T-cell (primary cell): ENCODE results near the gene NCAM2. TPM values are rescaled to one million over a fixed set of nuclear protein-coding genes. Genes with fewer than 3 reads are reported as not detected.

Experiments used
- ATAC-seq, 4 experiments: fragments of 200-7000 bp in 3 of 4; fragments of 150-1000 bp in 1 of 4; cut with Tn5 transposase; replicated peaks in 1 of 4; 1 replicate in 3 of 4; 2 replicates in 1 of 4; pipeline ENCODE4 v1.10.0; 2021; ENCODE audit warnings: moderate library complexity in 3 of 4, mild to moderate bottlenecking in 2 of 4, moderate number of reproducible peaks in 1 of 4
- CTCF ChIA-PET, 2 donors: fragments of 300-600 bp; sonication (Branson Sonifier 250); formaldehyde crosslinking; loops; one replicate each; lab custom pipeline; 2022; ENCODE audit warnings: antibody characterized with exemption in 2 of 2; lab: Charles Lee
- POLR2A ChIA-PET, 2 donors: fragments of 300-600 bp; sonication (Branson Sonifier 250); formaldehyde crosslinking; loops; one replicate each; lab custom pipeline; 2022; ENCODE audit warnings: antibody characterized with exemption in 2 of 2; lab: Charles Lee
- DNase-seq, 35 experiments: peaks; one replicate each; pipeline versions ENCODE4 v3.0.0 to v3.0.0-alpha.2; 2013 to 2023
- H3K27ac ChIP-seq: one replicate; pipeline ENCODE4 v1.5.1; 2013; ENCODE audit warnings: low read length
- H3K27me3 ChIP-seq, 2 experiments: replicated peaks in 1 of 2; 1 replicate in 1 of 2; 2 replicates in 1 of 2; pipeline versions ENCODE4 v1.6.1 to v1.7.0; 2013; ENCODE audit warnings: low read length in 1 of 2, mixed read lengths in 1 of 2; ENCODE audit not compliant: control insufficient read depth in 2 of 2, insufficient read depth in 2 of 2; ENCODE audit errors: extremely low read depth in 1 of 2
- H3K36me3 ChIP-seq, 2 donors: 1 replicate in 1 of 2; 2 replicates in 1 of 2; pipeline versions ENCODE4 v1.6.1 to v1.7.0; 2013; ENCODE audit warnings: low read length in 1 of 2; ENCODE audit not compliant: control insufficient read depth in 2 of 2, insufficient read depth in 1 of 2; ENCODE audit errors: extremely low read depth in 1 of 2
- H3K4me1 ChIP-seq, 2 experiments: 1 replicate in 1 of 2; 2 replicates in 1 of 2; pipeline versions ENCODE4 v1.6.1 to v1.7.0; 2013; ENCODE audit warnings: low read length in 2 of 2, mixed read lengths in 1 of 2; ENCODE audit not compliant: insufficient read depth in 2 of 2, control insufficient read depth in 1 of 2; ENCODE audit errors: extremely low read depth in 1 of 2
- H3K4me3 ChIP-seq, 2 donors: 1 replicate in 1 of 2; 2 replicates in 1 of 2; pipeline versions ENCODE4 v1.5.1 to v1.7.0; 2013; ENCODE audit warnings: mild to moderate bottlenecking in 2 of 2, low read length in 1 of 2, moderate library complexity in 1 of 2; ENCODE audit not compliant: control insufficient read depth in 1 of 2; ENCODE audit errors: extremely low read depth in 1 of 2
- H3K9me3 ChIP-seq: 2 replicates; pipeline ENCODE4 v1.7.0; 2013
- H3K27ac Mint-ChIP-seq, 2 donors: one replicate each; pipeline ENCODE4 v1.8.0; 2020 to 2021; ENCODE audit warnings: mild to moderate bottlenecking in 2 of 2, mixed read lengths in 2 of 2
- H3K27me3 Mint-ChIP-seq, 2 donors: one replicate each; pipeline ENCODE4 v1.8.0; 2021 to 2022; ENCODE audit warnings: mixed read lengths in 2 of 2
- H3K36me3 Mint-ChIP-seq: one replicate; pipeline ENCODE4 v1.8.0; 2021; ENCODE audit warnings: mixed read lengths
- H3K4me1 Mint-ChIP-seq, 3 donors: one replicate each; pipeline ENCODE4 v1.8.0; 2020 to 2022; ENCODE audit warnings: mixed read lengths in 3 of 3, mild to moderate bottlenecking in 1 of 3
- H3K4me3 Mint-ChIP-seq, 3 donors: one replicate each; pipeline ENCODE4 v1.8.0; 2020 to 2022; ENCODE audit warnings: mild to moderate bottlenecking in 3 of 3, mixed read lengths in 3 of 3, moderate library complexity in 3 of 3
- H3K9me3 Mint-ChIP-seq, 3 donors: one replicate each; pipeline ENCODE4 v1.8.0; 2020 to 2022; ENCODE audit warnings: mixed read lengths in 3 of 3
- WGBS: methylation state at CpG from one replicate; pipeline ENCODE4 v1.1.5; 2013; ENCODE audit warnings: missing lambda C conversion rate; ENCODE audit not compliant: insufficient coverage; 5-methylcytosine and 5-hydroxymethylcytosine counted together
- total RNA-seq, 35 experiments: library from RNA in 6 of 35; stranded (reverse) in 6 of 35; fragments of 120-200 nt in 1 of 35; gene quantifications; one replicate each; pipeline versions ENCODE4 v1.2.1 to v1.2.4 and lab custom pipeline; 2013 to 2026

Gene NCAM2
- total RNA-seq, 5 donors from 2014 or later (not counting 1 experiment from before 2014, with no cell fraction given): 0.41 to 0.46 TPM; not detected in 3

DNA sequence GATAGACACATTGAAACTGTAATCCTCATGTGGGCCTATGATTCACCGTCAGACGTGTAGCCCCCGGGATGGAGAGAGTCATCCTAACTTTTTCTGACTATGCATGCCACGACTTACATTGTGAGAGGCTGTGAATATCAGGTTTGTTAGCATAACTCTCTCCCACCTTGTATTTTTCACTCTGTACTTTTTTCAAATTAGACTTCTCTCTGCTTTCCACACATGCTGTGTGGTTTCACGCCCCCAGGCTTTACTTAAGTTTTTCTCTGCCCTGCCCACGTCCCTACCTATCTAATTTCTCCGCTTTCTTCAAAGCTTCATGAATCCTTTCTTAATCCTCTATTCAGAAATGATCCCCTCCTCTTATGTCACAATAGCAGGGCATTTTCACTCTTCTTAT is 3.4 kb upstream of the NCAM2 start:
- Histone ChIP-seq H3K27me3 (peaks cover 2 to 16% of the 10 kb centered on the region in 2 experiments), H3K4me1 (peaks cover 0 to 9% of the 10 kb centered on the region in 2 experiments), H3K36me3 (no peaks in the 10 kb centered on the region), H3K9me3 (no peaks in the 10 kb centered on the region), H3K4me3 (no peak overlapping the region), H3K27ac (no peak overlapping the region)
- Mint-ChIP-seq H3K27ac (no peak overlapping the region), H3K27me3 (peaks cover under 1 to 24% of the 10 kb centered on the region in 2 donors), H3K9me3 (no peaks in the 10 kb centered on the region), H3K4me3 (no peak overlapping the region), H3K36me3 (no peaks in the 10 kb centered on the region), H3K4me1 (peaks cover 15 to 16% (median 16%) of the 10 kb centered on the region in 3 donors)
- ATAC-seq (no peak), DNase-seq (no peak)
- POLR2A ChIA-PET: no interaction called here
- CTCF ChIA-PET: no interaction called here
- WGBS: 80% methylated on average over 2 of the region's 7 CpGs

DNA sequence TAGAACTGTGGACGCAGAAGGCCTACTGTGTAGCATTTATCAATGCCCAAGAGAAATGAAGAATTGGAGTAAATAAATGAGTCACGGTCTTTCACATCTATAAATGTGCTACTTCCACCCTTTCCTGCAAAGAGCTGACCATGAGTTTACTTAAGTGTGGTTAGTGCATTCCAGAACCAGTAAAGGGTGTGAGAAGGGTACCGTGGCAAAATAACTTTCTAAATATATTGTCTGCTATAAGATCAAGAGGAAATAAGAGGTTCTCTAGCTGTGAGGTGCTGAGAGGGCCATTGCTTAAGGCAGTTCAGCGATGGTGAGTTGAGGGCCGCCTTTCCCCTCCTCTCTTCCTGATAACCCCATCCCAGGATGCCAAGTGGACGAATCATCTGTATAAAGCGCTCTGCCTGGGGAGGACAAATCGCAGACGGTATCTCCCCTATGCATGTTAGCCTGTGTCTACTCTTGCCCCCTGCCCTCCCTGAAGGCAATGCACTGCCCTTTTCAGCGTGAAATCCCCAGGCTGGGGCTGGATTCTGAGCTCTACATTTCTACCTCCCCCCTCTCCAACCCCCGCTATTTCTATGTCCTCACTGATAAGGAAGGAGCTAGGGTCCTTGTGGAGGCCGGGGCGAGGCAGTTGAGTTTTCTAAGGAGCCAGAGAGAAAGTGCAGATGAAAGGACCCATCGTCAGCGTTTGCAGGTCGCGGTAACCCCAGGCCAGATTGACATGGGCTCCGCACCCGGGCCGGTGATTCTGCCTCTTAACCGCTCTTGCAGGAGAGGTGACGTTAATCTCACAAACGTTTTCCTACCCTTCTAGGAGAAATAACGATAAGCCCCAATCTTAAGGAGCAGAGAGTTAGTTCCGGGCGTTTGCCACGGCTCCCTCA is 1.5 kb upstream of the NCAM2 start:
- Histone ChIP-seq H3K9me3 (no peaks in the 10 kb centered on the region), H3K4me1 (peaks cover 0 to 9% of the 10 kb centered on the region in 2 experiments), H3K27ac (no peak overlapping the region), H3K36me3 (no peaks in the 10 kb centered on the region), H3K4me3 (peak overlapping the region in 1 of 2 donors; percentile 66), H3K27me3 (peaks cover 2 to 16% of the 10 kb centered on the region in 2 experiments)
- Mint-ChIP-seq H3K36me3 (no peaks in the 10 kb centered on the region), H3K4me3 (peak overlapping the region; percentile 56 to 73 (median 65)), H3K27ac (no peak overlapping the region), H3K27me3 (peaks cover 6 to 38% of the 10 kb centered on the region in 2 donors), H3K4me1 (peaks cover 16% of the 10 kb centered on the region in 3 donors), H3K9me3 (no peaks in the 10 kb centered on the region)
- POLR2A ChIA-PET: no interaction called here
- ATAC-seq (no peak), DNase-seq (no peak)
- CTCF ChIA-PET: interaction anchor here (0.6 kb wide), 2 partner anchors 10 to 23 kb away, joined by 7 to 8 read pairs; no protein-coding TSS in a partner anchor
- 63% methylated on average over 4 of the region's 27 CpGs for WGBS

DNA sequence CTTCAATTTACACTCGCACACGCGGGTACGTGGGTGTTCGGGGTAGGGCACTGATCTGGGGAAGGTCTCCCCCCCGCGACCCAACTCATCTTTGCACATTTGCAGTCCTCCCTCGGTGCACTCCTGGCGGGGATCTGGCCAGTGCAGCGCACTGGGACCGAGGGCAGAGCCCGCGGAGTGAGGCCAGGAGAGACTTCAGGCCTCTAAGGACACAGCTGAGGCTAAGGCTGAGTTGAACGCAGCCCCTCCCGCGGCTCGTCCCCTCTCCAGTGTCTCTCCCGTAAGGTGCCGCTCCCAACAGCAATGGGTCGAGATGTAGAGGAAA is 936 bp upstream of the NCAM2 start:
- H3K27ac ChIP-seq: no peak overlapping the region
- peaks cover 0 to 9% of the 10 kb centered on the region in 2 experiments for H3K4me1 ChIP-seq
- ATAC-seq: peak in 3 of 4 experiments; percentile 11 to 26 (median 12)
- no peaks in the 10 kb centered on the region for H3K36me3 ChIP-seq
- H3K9me3 ChIP-seq: no peaks in the 10 kb centered on the region
- no peak overlapping the region for H3K27ac Mint-ChIP-seq
- CTCF ChIA-PET: interaction anchor here (0.6 kb wide), 2 partner anchors 11 to 22 kb away, joined by 7 to 8 read pairs; no protein-coding TSS in a partner anchor
- no peaks in the 10 kb centered on the region for H3K9me3 Mint-ChIP-seq
- H3K4me3 Mint-ChIP-seq: peak overlapping the region; percentile 56 to 73 (median 65)
- H3K27me3 Mint-ChIP-seq: peaks cover 9 to 42% of the 10 kb centered on the region in 2 donors
- peaks cover 16% of the 10 kb centered on the region in 3 donors for H3K4me1 Mint-ChIP-seq
- no peaks in the 10 kb centered on the region for H3K36me3 Mint-ChIP-seq
- POLR2A ChIA-PET: no interaction called here
- DNase-seq: peak in 2 of 35 experiments; percentile 5 to 8
- H3K27me3 ChIP-seq: peaks cover 2 to 16% of the 10 kb centered on the region in 2 experiments
- peak overlapping the region; percentile 41 to 66 for H3K4me3 ChIP-seq
- WGBS: 7% methylated on average over 9 of the region's 20 CpGs

DNA sequence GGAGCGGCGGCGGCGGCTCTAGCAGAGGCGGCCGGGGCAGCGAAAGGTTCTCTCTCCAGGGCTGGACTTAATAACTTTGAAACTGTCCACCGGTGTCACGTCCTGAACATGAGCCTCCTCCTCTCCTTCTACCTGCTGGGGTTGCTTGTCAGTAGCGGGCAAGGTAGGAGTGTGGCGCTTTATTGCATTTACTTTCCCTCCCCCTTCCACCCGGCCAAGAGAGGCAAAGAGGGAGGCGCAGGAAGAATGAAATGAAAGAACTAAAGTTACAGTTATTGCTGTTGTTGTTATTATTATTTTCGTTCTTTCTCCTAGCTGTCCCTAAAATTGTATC is 214 bp downstream of the NCAM2 start:
- H3K9me3 ChIP-seq: no peaks in the 10 kb centered on the region
- no peak overlapping the region for H3K27ac ChIP-seq
- ATAC-seq: peak in 3 of 4 experiments; percentile 8 to 44 (median 17)
- peaks cover 0 to 9% of the 10 kb centered on the region in 2 experiments for H3K4me1 ChIP-seq
- H3K4me3 ChIP-seq: peak overlapping the region; percentile 30 to 69
- ChIA-PET POLR2A (interaction anchor here in 1 of 2 donors (0.6 kb wide), 1 partner anchor 206 kb away, joined by 3 read pairs; no protein-coding TSS in a partner anchor), CTCF (no interaction called here)
- H3K36me3 ChIP-seq: no peaks in the 10 kb centered on the region
- Mint-ChIP-seq H3K9me3 (no peaks in the 10 kb centered on the region), H3K27ac (no peak overlapping the region), H3K27me3 (peaks cover 9 to 42% of the 10 kb centered on the region in 2 donors), H3K4me3 (peak overlapping the region; percentile 62 to 75 (median 74)), H3K4me1 (peaks cover 16% of the 10 kb centered on the region in 3 donors), H3K36me3 (no peaks in the 10 kb centered on the region)
- peaks cover 2 to 16% of the 10 kb centered on the region in 2 experiments for H3K27me3 ChIP-seq
- no CpG with 5 or more reads among the region's 14 CpGs for WGBS
- DNase-seq: no peak

DNA sequence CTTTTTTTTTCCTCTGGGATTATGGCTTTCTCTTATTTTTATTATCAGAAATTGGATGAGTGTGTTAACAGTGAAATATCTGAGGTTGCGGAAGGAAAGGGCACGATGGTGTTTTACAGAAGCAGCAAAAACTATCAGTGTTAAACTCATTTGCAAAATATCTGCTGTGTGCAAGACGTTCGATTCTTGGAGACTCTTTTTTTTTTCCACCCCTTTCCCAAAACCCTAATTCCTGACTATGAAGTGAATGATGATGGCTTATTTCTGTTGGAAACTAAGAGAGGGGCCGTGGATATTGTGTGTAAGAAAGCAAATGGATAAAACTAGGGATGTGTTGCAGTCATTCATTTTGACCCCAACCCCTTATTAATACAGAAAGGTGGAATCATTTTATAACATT is 677 bp downstream of the NCAM2 start:
- no peak overlapping the region for H3K27ac Mint-ChIP-seq
- DNase-seq: no peak
- ChIA-PET CTCF (no interaction called here), POLR2A (interaction anchor here in 1 of 2 donors (0.6 kb wide), 1 partner anchor 207 kb away, joined by 3 read pairs; no protein-coding TSS in a partner anchor)
- H3K36me3 ChIP-seq: no peaks in the 10 kb centered on the region
- H3K27ac ChIP-seq: no peak overlapping the region
- peaks cover 9 to 42% of the 10 kb centered on the region in 2 donors for H3K27me3 Mint-ChIP-seq
- no peaks in the 10 kb centered on the region for H3K9me3 ChIP-seq
- H3K4me1 Mint-ChIP-seq: peaks cover 16% of the 10 kb centered on the region in 3 donors
- H3K4me1 ChIP-seq: peaks cover 0 to 9% of the 10 kb centered on the region in 2 experiments
- H3K4me3 Mint-ChIP-seq: peak overlapping the region; percentile 62 to 75 (median 74)
- ATAC-seq: no peak
- H3K27me3 ChIP-seq: peaks cover 2 to 16% of the 10 kb centered on the region in 2 experiments
- H3K36me3 Mint-ChIP-seq: no peaks in the 10 kb centered on the region
- H3K9me3 Mint-ChIP-seq: no peaks in the 10 kb centered on the region
- WGBS: no CpG with 5 or more reads among the region's 5 CpGs
- peak overlapping the region; percentile 30 to 69 for H3K4me3 ChIP-seq

DNA sequence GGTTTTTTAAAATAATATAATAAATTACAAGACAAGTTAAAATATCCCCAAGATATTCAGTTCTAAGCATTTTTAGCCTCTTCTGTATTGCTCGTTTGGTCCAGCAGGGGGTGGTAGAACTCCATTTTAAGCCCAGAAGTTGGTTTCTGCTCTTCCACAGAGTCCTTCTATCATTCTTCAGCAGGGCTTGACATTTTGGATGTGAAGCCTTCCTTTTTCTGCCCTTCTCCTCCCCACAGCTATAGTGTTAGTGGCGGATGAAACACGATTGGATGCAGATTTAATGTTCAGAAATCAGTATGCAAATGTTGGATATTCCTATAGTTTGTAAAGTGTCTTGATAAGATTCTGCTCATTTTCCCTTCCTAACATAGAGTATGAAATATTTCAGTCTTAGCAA is 1.4 kb downstream of the NCAM2 start:
- WGBS: no CpG with 5 or more reads among the region's 3 CpGs

More for the DNA sequence above, 1.4 kb downstream of the NCAM2 start:
- H3K27me3 Mint-ChIP-seq: peaks cover 10 to 42% of the 10 kb centered on the region in 2 donors
- ATAC-seq (no peak), DNase-seq (peak in 8 of 35 experiments; percentile 2 to 36 (median 14))
- no peak overlapping the region for H3K4me3 Mint-ChIP-seq
- POLR2A ChIA-PET: no interaction called here
- Histone ChIP-seq H3K9me3 (no peaks in the 10 kb centered on the region), H3K4me3 (no peak overlapping the region), H3K27ac (no peak overlapping the region), H3K36me3 (no peaks in the 10 kb centered on the region), H3K27me3 (peaks cover 2 to 16% of the 10 kb centered on the region in 2 experiments), H3K4me1 (peaks cover 0 to 9% of the 10 kb centered on the region in 2 experiments)
- no peaks in the 10 kb centered on the region for H3K36me3 Mint-ChIP-seq
- no peak overlapping the region for H3K27ac Mint-ChIP-seq
- CTCF ChIA-PET: interaction anchor here in 1 of 2 donors (0.6 to 1.2 kb wide), 2 partner anchors 8 to 14 kb away, joined by 3 to 4 read pairs; no protein-coding TSS in a partner anchor
- H3K9me3 Mint-ChIP-seq: no peaks in the 10 kb centered on the region
- H3K4me1 Mint-ChIP-seq: peaks cover 16% of the 10 kb centered on the region in 3 donors
